Osteoblast (primary cell): ENCODE results near the gene ACOD1. TPM values are rescaled to one million over a fixed set of nuclear protein-coding genes. Genes with fewer than 3 reads are reported as not detected.

Experiments used
- DNase-seq: peaks from one replicate; pipeline ENCODE4 v3.0.0; 2011; ENCODE audit warnings: low spot score, mixed read lengths; ENCODE audit not compliant: insufficient read length; ENCODE audit errors: missing footprints
- H2AFZ ChIP-seq: 2 replicates; pipeline ENCODE4 v1.6.0; 2011; ENCODE audit warnings: mild to moderate bottlenecking, low read length
- H3K27ac ChIP-seq: 2 replicates; pipeline ENCODE4 v1.5.1; 2011; ENCODE audit warnings: mild to moderate bottlenecking, low read depth, low read length, moderate library complexity
- H3K27me3 ChIP-seq: 2 replicates; pipeline ENCODE4 v1.6.0; 2012; ENCODE audit warnings: mild to moderate bottlenecking, control low read depth, inconsistent platforms, low read length, moderate library complexity; ENCODE audit not compliant: insufficient read depth
- H3K36me3 ChIP-seq: 2 replicates; pipeline ENCODE4 v1.5.1; 2011; ENCODE audit warnings: mild to moderate bottlenecking, low read length, control low read depth, moderate library complexity; ENCODE audit not compliant: insufficient read depth
- H3K4me1 ChIP-seq: 2 replicates; pipeline ENCODE4 v1.5.1; 2011; ENCODE audit warnings: mild to moderate bottlenecking, low read length, control low read depth, moderate library complexity; ENCODE audit not compliant: insufficient read depth
- H3K4me2 ChIP-seq: 2 replicates; pipeline ENCODE4 v1.6.0; 2011; ENCODE audit warnings: mild to moderate bottlenecking, low read length; ENCODE audit not compliant: insufficient read depth
- H3K4me3 ChIP-seq: fragments of 200-600 bp; sonication (generic); 3 replicates; pipeline ENCODE4 v1.5.1; 2012; ENCODE audit warnings: mild to moderate bottlenecking, low read length, inconsistent platforms; ENCODE audit not compliant: insufficient read depth
- H3K79me2 ChIP-seq: 2 replicates; pipeline ENCODE4 v1.6.0; 2012; ENCODE audit warnings: mild to moderate bottlenecking, low read length, control low read depth, inconsistent platforms; ENCODE audit not compliant: insufficient read depth
- H3K9me3 ChIP-seq: 2 replicates; pipeline ENCODE4 v1.5.1; 2011; ENCODE audit warnings: low read depth, low read length, control low read depth
- H4K20me1 ChIP-seq: 2 replicates; pipeline ENCODE4 v1.6.0; 2012; ENCODE audit warnings: mild to moderate bottlenecking, low read length, control low read depth; ENCODE audit not compliant: insufficient read depth
- CTCF ChIP-seq: IDR thresholded peaks from 2 replicates; pipeline ENCODE4 v1.5.1; 2011; ENCODE audit warnings: mild to moderate bottlenecking, low read depth, low read length, moderate library complexity; ENCODE audit errors: extremely low read depth
- total RNA-seq: library from RNA; depleted of rRNA; stranded (reverse); fragments of >200 nt; gene quantifications from 2 replicates; pipeline ENCODE4 v1.2.3, GENCODE V29; 2012

The ACOD1 gene
- total RNA-seq, 1 donor = not detected

GRCh38 chr13:77000475-77000874 is 52.2 kb downstream of the ACOD1 start:
- no peaks in the 10 kb centered on the region for H3K9me3 ChIP-seq

GRCh38 chr13:77001540-77001939 is 53.2 kb downstream of the ACOD1 start:
- Histone ChIP-seq H3K79me2 (peaks cover 8% of the 10 kb centered on the region), H3K9me3 (no peaks in the 10 kb centered on the region), H3K4me3 (no peak overlapping the region), H3K4me2 (no peak overlapping the region), H4K20me1 (no peaks in the 10 kb centered on the region), H3K27me3 (no peaks in the 10 kb centered on the region), H3K4me1 (no peaks in the 10 kb centered on the region), H3K27ac (no peak overlapping the region), H3K36me3 (peaks cover 28% of the 10 kb centered on the region), H2AFZ (no peak overlapping the region)
- DNase-seq = no peak
- TF ChIP-seq CTCF = no peak

More at GRCh38 chr13:77000475-77000874, 52.2 kb downstream of the ACOD1 start:
- H4K20me1 ChIP-seq = no peaks in the 10 kb centered on the region
- no peak overlapping the region for H3K27ac ChIP-seq
- H3K36me3 ChIP-seq = peaks cover 35% of the 10 kb centered on the region
- no peak for DNase-seq
- H3K79me2 ChIP-seq = peaks cover 8% of the 10 kb centered on the region
- no peaks in the 10 kb centered on the region for H3K4me1 ChIP-seq
- no peak overlapping the region for H2AFZ ChIP-seq
- no peak overlapping the region for H3K4me3 ChIP-seq
- TF ChIP-seq CTCF = no peak
- H3K4me2 ChIP-seq = no peak overlapping the region
- no peaks in the 10 kb centered on the region for H3K27me3 ChIP-seq

- no peak for TF ChIP-seq CTCF
- Histone ChIP-seq H3K4me3 (no peak overlapping the region), H3K27ac (no peak overlapping the region), H3K9me3 (no peaks in the 10 kb centered on the region), H3K4me2 (no peak overlapping the region), H3K79me2 (peaks cover 12% of the 10 kb centered on the region), H2AFZ (no peak overlapping the region), H3K27me3 (no peaks in the 10 kb centered on the region), H4K20me1 (peaks cover under 1% of the 10 kb centered on the region), H3K4me1 (no peaks in the 10 kb centered on the region), H3K36me3 (peaks cover 29% of the 10 kb centered on the region)
- no peak for DNase-seq
Measured at GRCh38 chr13:77001963-77002587, 53.8 kb downstream of the ACOD1 start.

- Histone ChIP-seq H3K27ac (no peak overlapping the region), H3K4me1 (no peaks in the 10 kb centered on the region), H3K36me3 (peaks cover 35% of the 10 kb centered on the region), H2AFZ (no peak overlapping the region), H3K9me3 (no peaks in the 10 kb centered on the region), H3K4me2 (no peak overlapping the region), H3K79me2 (peaks cover 18% of the 10 kb centered on the region), H3K4me3 (no peak overlapping the region), H3K27me3 (no peaks in the 10 kb centered on the region), H4K20me1 (peaks cover 6% of the 10 kb centered on the region)
- peak; percentile 80 for TF ChIP-seq CTCF
- no peak for DNase-seq
Measured at GRCh38 chr13:77002590-77003190, 54.4 kb downstream of the ACOD1 start.
